DMS53 (cell line): ENCODE data around the gene COASY.

Experiments
- DNase-seq: peaks from one replicate; lab custom pipeline; 2025; lab: John Stamatoyannopoulos, UW

COASY gene

DNA sequence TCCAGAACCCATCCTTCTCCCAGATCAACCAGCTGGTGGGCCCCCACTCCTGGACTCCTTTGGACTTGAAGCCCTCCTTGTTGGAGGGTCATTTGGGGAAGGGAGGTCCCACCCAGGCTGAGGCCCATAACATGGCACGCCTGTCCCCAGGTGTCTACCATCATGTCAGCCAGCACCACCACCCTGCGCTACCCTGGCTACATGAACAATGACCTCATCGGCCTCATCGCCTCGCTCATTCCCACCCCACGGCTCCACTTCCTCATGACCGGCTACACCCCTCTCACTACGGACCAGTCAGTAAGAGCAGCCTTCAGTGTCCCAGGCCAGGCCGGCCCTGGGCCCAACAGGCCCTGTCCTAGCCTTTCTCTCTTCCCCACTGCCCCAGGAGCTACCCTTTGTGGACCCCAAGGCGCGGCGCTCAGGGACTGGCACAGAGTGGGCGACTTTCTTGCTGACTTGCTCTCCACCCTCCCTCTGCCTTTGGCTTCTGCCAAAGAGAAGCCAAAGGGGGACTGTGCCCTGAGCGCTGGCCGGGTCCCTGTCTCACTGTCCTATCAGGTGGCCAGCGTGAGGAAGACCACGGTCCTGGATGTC lies 51.8 kb downstream of the COASY start:
- DNase-seq: no peak
